GM06990 (cell line): Measurements from ENCODE around the gene C5AR2.

ENCODE experiments used
- DNase-seq: peaks from one replicate; pipeline ENCODE4 v3.0.0-alpha.2; 2011; ENCODE audit not compliant: insufficient read length; ENCODE audit errors: extremely low read depth
- H3K27me3 ChIP-seq: replicated peaks from 2 replicates; pipeline ENCODE4 v1.6.0; 2011; ENCODE audit warnings: low read length; ENCODE audit not compliant: control insufficient read depth, insufficient read depth
- H3K36me3 ChIP-seq: 2 replicates; pipeline ENCODE4 v1.5.1; 2011; ENCODE audit warnings: low read length; ENCODE audit not compliant: control insufficient read depth, insufficient read depth
- H3K4me3 ChIP-seq: replicated peaks from 2 replicates; pipeline ENCODE4 v1.5.1; 2011; ENCODE audit warnings: low read depth, mild to moderate bottlenecking, control low read depth, low read length
- TF ChIP-seq, protein P1 (sequence below): IDR thresholded peaks from 2 replicates; pipeline ENCODE4 v1.5.1; 2011; ENCODE audit warnings: low read length, control low read depth, mild to moderate bottlenecking, inconsistent platforms; ENCODE audit not compliant: insufficient read depth, poor library complexity, severe bottlenecking

C5AR2 gene

DNA sequence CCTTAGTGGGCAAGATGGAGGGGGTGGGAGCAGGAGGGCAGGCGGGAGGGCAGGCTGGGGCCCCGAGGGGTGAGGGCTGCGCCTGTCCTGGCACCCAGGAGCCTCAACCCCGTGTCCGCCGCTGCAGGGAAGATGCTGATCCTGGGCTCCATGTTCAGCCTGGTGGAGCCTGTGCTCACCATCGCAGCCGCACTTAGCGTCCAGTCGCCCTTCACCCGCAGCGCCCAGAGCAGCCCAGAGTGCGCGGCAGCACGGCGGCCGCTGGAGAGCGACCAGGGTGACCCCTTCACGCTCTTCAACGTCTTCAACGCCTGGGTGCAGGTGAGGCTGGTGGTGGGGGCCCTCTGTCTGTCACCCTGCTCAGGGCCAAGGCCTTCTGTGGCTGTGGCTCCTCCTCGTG lies 40.6 kb downstream of the C5AR2 start:
- Histone ChIP-seq H3K27me3 (no peaks in the 10 kb centered on the region), H3K36me3 (peaks cover 48% of the 10 kb centered on the region), H3K4me3 (no peak overlapping the region)
- TF ChIP-seq, protein P1, sequence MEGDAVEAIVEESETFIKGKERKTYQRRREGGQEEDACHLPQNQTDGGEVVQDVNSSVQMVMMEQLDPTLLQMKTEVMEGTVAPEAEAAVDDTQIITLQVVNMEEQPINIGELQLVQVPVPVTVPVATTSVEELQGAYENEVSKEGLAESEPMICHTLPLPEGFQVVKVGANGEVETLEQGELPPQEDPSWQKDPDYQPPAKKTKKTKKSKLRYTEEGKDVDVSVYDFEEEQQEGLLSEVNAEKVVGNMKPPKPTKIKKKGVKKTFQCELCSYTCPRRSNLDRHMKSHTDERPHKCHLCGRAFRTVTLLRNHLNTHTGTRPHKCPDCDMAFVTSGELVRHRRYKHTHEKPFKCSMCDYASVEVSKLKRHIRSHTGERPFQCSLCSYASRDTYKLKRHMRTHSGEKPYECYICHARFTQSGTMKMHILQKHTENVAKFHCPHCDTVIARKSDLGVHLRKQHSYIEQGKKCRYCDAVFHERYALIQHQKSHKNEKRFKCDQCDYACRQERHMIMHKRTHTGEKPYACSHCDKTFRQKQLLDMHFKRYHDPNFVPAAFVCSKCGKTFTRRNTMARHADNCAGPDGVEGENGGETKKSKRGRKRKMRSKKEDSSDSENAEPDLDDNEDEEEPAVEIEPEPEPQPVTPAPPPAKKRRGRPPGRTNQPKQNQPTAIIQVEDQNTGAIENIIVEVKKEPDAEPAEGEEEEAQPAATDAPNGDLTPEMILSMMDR, result no peak
- no peak for DNase-seq

DNA sequence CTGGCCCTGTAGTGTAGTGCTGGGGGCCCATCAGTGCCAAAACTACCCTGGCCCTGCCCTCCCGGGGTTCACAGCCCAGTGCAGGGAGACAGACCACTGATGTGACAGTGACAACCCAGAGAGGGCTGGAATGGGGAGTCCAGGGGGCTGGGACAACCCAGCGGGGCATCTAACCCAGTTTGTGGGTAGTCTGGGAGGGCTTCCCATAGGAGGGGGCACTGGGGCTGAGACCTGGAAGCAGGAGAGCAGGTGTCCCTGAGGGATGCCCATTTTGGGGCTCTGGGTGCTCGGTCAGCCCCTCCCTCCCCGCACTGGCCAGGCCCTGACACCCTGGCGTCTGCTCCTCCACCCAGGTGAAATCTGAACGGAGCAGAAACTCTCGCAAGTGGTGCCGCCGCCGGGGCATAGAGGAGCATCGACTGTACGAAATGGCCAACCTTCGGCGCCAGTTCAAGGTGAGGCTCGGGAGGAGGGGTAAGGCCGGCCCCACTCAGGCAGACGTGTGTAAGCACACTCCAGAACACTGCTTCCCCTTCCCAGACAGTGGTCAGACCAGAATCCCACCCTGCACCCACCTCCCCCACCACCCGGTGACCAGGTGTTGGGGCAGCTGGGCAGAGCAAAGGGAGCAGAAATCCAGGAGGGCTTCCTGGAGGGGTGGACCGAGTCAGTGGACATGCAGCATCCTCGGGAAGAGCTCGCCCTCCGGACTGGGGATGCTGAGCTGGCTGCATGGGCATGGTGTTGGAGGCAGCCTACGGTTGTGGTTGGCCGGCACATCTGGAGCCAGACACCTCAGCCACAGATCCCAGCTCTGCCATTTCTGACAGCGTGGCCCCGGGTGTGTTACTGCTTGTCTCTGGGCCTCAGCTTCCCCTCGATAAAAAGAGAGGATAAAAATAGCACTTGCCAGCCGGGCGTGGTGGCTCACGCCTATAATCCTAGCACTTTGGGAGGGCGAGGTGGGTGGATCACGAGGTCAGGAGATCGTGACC lies 41.6 kb downstream of the C5AR2 start:
- Histone ChIP-seq H3K27me3 (no peaks in the 10 kb centered on the region), H3K4me3 (no peak overlapping the region), H3K36me3 (peaks cover 53% of the 10 kb centered on the region)
- DNase-seq, result no peak
- TF ChIP-seq, protein P1, result no peak

DNA sequence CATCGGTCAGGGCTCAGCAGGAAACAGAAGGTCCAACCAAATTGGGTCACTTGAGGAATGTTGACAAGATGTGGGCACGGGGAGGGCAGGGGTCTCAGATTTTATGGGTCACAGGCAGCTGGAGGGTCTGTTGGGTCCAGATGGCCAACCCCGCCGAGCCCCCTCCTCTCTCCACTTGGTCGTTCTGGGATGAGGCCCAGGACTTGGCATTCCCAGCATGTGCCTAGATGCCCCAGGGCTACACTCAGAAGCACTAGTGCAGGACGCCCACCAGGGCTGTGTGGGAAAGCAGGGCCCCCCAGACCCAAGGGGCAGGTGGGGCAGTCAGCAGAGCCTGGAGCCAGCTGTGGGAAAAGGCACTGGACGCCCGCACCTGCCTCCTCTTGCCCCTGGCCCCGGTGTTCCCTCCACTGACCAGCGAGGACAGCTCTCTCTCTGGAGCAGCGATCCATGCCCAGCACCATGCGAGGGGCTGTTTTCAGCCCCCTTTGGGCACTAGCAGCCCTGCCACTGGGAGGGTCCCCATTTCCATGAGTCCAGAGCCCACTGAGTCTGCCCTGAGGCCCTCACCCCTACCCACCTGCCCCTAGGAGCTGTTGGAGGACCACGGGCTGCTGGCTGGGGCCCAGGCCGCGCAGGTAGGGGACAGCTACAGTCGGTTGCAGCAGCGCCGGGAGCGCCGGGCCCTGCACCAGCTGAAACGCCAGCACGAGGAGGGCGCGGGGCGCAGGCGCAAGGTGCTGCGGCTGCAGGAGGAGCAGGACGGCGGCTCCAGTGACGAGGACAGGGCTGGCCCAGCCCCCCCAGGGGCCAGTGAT lies 43.1 kb downstream of the C5AR2 start:
- no peak overlapping the region for H3K4me3 ChIP-seq
- no peaks in the 10 kb centered on the region for H3K27me3 ChIP-seq
- TF ChIP-seq, protein P1, result no peak
- no peak for DNase-seq
- H3K36me3 ChIP-seq, result peaks cover 49% of the 10 kb centered on the region

DNA sequence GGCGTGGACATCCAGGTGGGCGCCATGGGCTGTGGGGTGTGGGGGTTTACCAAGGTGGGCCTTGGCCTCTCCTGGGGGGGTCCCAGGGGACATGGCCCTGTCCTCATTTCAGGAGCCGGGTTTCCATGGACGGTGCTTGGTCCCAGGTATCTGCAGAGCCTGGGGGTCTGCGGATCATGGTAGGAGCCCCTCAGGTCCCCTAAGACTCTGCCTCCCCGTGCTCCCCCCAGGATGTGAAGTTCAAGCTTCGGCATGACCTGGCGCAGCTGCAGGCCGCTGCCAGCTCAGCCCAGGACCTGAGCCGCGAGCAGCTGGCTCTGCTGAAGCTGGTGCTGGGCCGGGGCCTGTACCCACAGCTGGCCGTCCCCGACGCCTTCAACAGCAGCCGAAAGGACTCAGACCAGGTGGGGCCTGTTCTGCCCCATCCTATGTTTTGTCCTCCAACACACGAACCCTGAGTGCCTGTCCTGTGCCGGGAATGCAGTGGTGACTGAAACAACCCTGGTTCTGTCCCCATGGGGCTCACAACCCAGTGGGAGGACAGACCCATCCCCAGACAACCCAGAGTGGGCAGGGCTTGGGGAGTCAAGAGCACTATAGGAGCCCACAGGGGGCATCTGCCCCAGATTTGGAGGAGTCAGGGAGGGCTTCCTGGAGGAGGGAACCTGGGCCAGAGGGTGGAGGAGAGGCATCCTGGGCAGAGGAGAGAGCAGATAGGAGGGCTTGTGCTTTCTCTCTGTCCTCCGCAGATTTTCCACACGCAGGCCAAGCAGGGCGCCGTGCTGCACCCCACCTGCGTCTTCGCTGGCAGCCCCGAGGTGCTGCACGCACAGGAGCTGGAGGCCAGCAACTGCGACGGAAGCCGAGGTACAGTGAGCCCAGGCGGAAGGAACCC lies 44.0 kb downstream of the C5AR2 start:
- TF ChIP-seq, protein P1, result no peak
- no peaks in the 10 kb centered on the region for H3K27me3 ChIP-seq
- no peak for DNase-seq
- peaks cover 48% of the 10 kb centered on the region for H3K36me3 ChIP-seq
- no peak overlapping the region for H3K4me3 ChIP-seq

DNA sequence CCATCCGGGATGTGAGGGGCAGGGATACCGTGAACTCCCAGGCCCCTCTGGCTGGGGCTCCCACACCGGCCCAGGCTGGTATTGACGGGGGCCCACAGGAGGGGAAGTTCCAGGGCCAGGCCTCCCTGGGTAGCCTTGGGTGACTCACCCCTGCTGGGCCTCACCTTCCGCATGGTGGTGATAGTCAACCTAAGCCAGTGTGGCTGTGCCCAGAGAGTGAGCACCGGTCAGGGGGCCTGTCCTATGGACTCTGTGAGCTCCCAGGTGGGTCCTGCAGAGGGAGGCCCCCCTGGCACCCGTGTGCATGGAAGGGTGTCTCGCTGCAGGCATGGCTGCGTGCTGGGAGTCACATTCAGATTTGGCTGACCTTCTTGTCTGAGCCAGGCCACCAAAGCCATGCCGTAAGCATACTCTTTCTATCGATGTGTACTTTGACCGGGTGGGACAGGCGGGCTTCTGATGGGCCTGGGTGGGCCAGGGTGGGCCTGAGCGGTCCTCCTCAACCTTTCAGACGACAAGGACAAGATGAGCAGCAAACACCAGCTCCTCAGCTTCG lies 44.7 kb downstream of the C5AR2 start:
- Histone ChIP-seq H3K27me3 (no peaks in the 10 kb centered on the region), H3K4me3 (no peak overlapping the region), H3K36me3 (peaks cover 43% of the 10 kb centered on the region)
- TF ChIP-seq, protein P1, result no peak
- no peak for DNase-seq
